ENCODE data around the gene UGT8. TPM values are rescaled to one million over a fixed set of nuclear protein-coding genes. Genes with fewer than 3 reads are reported as not detected.
"Not testable (repeated sequence)": the region's sequence is repeated elsewhere in the genome, so short reads cannot be mapped to it uniquely, and the experiment has no call there.

The UGT8 gene
- total RNA-seq, 4 donors from 2014 or later = 0.73 to 2.6 (median 1.7) TPM

DNA sequence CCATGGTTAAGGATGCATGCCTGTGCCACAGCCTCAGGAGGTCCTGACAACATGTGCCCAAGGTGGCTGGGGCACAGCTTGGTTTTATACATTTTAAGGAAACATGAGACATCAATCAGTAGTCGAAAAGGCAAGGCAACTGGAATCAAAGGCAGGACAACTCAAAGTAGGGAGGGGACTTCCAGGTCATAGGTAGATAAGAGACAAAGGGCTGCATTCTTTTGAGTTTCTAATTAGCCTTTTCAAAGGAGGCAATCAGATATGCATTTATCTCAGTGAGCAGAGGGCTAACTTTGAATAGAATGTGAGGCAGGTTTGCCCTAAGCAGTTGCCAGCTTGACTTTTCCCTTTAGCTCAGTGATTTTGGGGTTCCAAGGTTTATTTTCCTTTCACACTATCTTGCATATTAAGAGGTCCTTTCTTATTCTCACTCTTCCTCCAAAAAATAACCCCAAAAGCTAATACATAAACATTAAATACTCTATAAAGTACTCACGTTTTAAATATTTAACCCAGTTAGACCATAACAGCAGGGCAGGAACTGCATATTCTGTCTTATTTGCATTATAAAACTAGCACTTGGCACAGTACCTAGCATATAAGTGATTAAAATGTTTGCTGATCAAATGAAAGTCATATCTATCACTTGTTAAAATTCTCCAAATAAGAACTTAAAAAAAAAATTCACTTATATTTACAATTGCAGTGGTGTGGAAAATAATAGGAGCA is 36.3 kb upstream of the UGT8 start:
- no peaks in the 10 kb centered on the region for H3K9me3 ChIP-seq
- H3K4me3 ChIP-seq = no peak overlapping the region
- no peak overlapping the region for H3K27ac ChIP-seq
- no peak for TF ChIP-seq EP300 (IDR thresholded peaks at IDR 0.05)
- TF ChIP-seq, protein P1, sequence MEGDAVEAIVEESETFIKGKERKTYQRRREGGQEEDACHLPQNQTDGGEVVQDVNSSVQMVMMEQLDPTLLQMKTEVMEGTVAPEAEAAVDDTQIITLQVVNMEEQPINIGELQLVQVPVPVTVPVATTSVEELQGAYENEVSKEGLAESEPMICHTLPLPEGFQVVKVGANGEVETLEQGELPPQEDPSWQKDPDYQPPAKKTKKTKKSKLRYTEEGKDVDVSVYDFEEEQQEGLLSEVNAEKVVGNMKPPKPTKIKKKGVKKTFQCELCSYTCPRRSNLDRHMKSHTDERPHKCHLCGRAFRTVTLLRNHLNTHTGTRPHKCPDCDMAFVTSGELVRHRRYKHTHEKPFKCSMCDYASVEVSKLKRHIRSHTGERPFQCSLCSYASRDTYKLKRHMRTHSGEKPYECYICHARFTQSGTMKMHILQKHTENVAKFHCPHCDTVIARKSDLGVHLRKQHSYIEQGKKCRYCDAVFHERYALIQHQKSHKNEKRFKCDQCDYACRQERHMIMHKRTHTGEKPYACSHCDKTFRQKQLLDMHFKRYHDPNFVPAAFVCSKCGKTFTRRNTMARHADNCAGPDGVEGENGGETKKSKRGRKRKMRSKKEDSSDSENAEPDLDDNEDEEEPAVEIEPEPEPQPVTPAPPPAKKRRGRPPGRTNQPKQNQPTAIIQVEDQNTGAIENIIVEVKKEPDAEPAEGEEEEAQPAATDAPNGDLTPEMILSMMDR (IDR thresholded peaks at IDR 0.05) = no peak
- TF ChIP-seq POLR2AphosphoS5 (IDR thresholded peaks at IDR 0.05) = no peak
- H3K36me3 ChIP-seq = no peaks in the 10 kb centered on the region
- WGBS = 32% methylated on average over 2 of the region's 2 CpGs
- no peaks in the 10 kb centered on the region for H3K27me3 ChIP-seq
- no peaks in the 10 kb centered on the region for H3K4me1 ChIP-seq
- DNase-seq (ENCODE audit: low spot score in 2 of 2) = no peak

DNA sequence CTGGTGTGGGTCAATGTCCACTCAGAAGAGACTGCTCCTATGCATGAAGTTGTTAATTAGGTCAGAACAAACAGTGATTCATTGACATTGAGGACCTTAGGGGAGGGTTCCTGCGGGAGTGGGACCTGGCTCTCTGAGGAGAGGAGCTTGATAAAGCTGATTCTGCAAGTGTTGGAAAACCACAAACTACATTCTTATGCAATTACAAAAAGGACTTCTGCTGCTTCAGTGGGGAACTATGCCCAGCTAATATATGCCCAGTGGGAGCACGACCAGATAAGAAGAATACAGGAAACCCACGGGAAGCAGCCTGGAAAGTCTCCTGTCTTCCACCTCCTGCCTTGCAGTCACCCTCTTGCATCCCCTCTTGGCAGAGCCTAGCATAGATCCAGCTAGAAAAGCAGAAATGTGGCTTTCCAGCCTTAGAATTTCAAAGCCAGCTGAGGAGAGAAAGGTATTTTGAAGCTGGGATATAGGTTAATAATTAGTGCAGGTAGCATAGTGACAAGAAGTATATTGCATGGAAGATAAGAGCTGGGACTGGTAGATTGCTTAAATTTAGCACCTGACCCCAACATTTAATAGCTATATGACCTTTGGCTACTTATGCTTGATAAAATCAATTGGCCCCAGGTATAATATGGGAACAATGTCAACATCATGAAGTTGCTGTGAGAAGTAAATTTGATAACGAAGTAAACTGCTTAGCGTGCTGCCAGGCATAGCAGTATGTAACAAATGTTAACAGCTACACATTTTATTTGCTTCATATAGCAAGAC is 34.9 kb upstream of the UGT8 start:
- H3K36me3 ChIP-seq = no peaks in the 10 kb centered on the region
- 55% methylated on average over 5 of the region's 5 CpGs for WGBS
- H3K27me3 ChIP-seq = no peaks in the 10 kb centered on the region
- no peak overlapping the region for H3K4me3 ChIP-seq
- TF ChIP-seq POLR2A (IDR thresholded peaks at IDR 0.05) = no peak
- no peak for TF ChIP-seq EP300 (IDR thresholded peaks at IDR 0.05)
- TF ChIP-seq POLR2AphosphoS5 (IDR thresholded peaks at IDR 0.05) = no peak
- TF ChIP-seq, protein P1 (IDR thresholded peaks at IDR 0.05) = no peak
- no peak for DNase-seq (ENCODE audit: low spot score in 2 of 2)
- H3K9me3 ChIP-seq = no peaks in the 10 kb centered on the region
- H3K4me1 ChIP-seq = no peaks in the 10 kb centered on the region
- H3K27ac ChIP-seq = no peak overlapping the region

DNA sequence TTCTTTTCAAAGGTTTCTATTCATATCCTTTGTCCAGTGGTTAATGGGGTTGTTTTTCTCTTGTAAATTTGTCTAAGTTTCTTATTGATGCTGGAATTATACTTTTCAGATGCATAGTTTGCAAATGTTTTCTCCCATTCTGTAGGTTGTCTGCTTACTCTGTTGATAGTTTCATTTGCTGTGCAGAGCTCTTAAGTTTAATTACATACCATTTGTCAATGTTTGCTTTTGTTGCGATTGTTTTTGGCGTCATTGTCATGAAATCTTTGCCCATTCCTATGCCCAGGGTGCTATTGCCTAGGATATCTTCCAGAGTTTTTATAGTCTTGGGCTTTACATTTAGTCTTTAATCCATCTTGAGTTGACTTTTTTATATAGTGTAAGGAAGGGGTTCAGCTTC is 21.2 kb upstream of the UGT8 start:
- no peak overlapping the region for H3K4me3 ChIP-seq
- DNase-seq (ENCODE audit: low spot score in 2 of 2) = no peak
- no peak overlapping the region for H3K27ac ChIP-seq
- H3K27me3 ChIP-seq = no peaks in the 10 kb centered on the region
- WGBS = 92% methylated on average over 2 of the region's 2 CpGs
- H3K4me1 ChIP-seq = no peaks in the 10 kb centered on the region
- no peaks in the 10 kb centered on the region for H3K36me3 ChIP-seq
- H3K9me3 ChIP-seq = peaks cover 3% of the 10 kb centered on the region
- TF ChIP-seq POLR2AphosphoS5 (IDR thresholded peaks at IDR 0.05) = no peak
- no peak for TF ChIP-seq POLR2A (IDR thresholded peaks at IDR 0.05)
- TF ChIP-seq, protein P1 (IDR thresholded peaks at IDR 0.05) = no peak

DNA sequence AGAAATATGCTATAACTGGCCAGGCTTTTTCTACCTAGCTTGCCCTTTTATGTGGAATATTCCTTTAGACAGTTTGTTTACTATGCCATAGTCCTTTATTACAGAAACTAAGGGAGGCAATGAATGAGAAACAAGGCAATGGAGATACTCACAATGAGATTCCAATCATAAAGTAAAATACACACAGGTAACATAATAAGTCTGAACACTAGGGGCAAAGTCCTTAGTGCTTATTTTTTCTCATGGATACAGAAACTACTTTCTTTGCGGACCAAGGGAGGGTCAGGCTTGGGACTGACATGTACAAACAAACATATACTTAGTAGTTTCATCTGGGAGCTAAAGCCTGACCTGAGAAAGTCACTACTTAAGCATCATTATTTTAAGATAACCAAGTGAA is 16.0 kb upstream of the UGT8 start:
- TF ChIP-seq POLR2A (IDR thresholded peaks at IDR 0.05) (no peak), EP300 (IDR thresholded peaks at IDR 0.05) (no peak), POLR2AphosphoS5 (IDR thresholded peaks at IDR 0.05) (no peak)
- TF ChIP-seq, protein P1 (IDR thresholded peaks at IDR 0.05) = no peak
- DNase-seq (ENCODE audit: low spot score in 2 of 2) = no peak
- Histone ChIP-seq H3K4me1 (no peaks in the 10 kb centered on the region), H3K4me3 (no peak overlapping the region), H3K36me3 (no peaks in the 10 kb centered on the region), H3K27me3 (no peaks in the 10 kb centered on the region), H3K27ac (no peak overlapping the region), H3K9me3 (peaks cover 3% of the 10 kb centered on the region)
- 100% methylated on average over 1 of the region's 1 CpG for WGBS

DNA sequence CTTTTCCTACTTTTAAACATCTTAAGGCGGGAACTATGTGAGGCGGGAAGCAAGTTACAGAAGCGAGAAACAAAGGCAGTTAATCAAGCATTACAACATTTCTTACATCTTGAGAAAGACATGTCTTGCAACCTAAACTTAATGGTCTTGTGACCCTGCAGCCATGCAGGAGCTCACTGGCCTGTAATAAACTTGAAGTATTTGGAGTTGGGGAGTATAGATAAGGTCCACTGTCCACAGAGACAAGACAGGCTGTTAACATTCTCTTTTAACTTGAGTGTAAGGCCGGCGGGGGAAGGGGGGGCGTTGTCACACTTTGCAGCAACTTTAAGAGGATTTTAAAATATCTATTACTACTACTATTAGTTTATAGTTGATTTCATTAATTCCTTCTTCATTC is 10.3 kb upstream of the UGT8 start:
- no peaks in the 10 kb centered on the region for H3K9me3 ChIP-seq
- H3K27me3 ChIP-seq = peaks cover 3% of the 10 kb centered on the region
- no peak overlapping the region for H3K27ac ChIP-seq
- H3K36me3 ChIP-seq = no peaks in the 10 kb centered on the region
- TF ChIP-seq POLR2AphosphoS5 (IDR thresholded peaks at IDR 0.05) (no peak), EP300 (IDR thresholded peaks at IDR 0.05) (no peak), POLR2A (IDR thresholded peaks at IDR 0.05) (no peak)
- TF ChIP-seq, protein P1 (IDR thresholded peaks at IDR 0.05) = no peak
- WGBS = 57% methylated on average over 6 of the region's 6 CpGs
- no peak overlapping the region for H3K4me3 ChIP-seq
- DNase-seq (ENCODE audit: low spot score in 2 of 2) = no peak
- H3K4me1 ChIP-seq = no peaks in the 10 kb centered on the region

DNA sequence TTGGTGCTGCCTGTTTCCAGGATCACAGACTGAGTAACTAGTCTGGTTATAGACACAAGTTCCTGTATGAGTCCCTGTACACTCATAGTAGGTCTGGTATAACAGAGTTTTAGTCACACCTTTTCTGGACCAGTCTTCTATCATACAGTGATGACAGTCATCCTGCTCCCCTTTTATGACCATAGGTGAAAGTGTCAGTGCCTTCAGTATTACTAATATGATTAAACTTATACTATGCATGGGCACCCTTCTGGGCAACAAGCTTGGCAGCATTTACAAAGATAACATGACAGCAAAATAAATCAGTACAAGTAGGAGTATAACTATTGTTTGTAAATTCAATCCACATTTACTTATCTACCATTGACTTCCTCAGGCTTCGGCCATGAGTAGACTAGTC is 8.2 kb upstream of the UGT8 start:
- not testable (repeated sequence) for H3K4me1 ChIP-seq; DNase-seq (ENCODE audit: low spot score in 2 of 2); H3K36me3 ChIP-seq; H3K4me3 ChIP-seq; H3K27ac ChIP-seq; H3K9me3 ChIP-seq; H3K27me3 ChIP-seq
- WGBS = no CpG with 5 or more reads among the region's 1 CpG
